GM18867 (cell line): ENCODE results near the gene KLF11.
"Not testable (repeated sequence)": the region's sequence is repeated elsewhere in the genome, so short reads cannot be mapped to it uniquely, and the experiment has no call there.

Source experiments
- ATAC-seq: cut with Tn5 transposase; IDR thresholded peaks from one replicate; pipeline ENCODE4 v1.9.1; 2021; ENCODE audit warnings: mild to moderate bottlenecking, moderate library complexity; ENCODE audit not compliant: unreplicated experiment

KLF11 gene

DNA sequence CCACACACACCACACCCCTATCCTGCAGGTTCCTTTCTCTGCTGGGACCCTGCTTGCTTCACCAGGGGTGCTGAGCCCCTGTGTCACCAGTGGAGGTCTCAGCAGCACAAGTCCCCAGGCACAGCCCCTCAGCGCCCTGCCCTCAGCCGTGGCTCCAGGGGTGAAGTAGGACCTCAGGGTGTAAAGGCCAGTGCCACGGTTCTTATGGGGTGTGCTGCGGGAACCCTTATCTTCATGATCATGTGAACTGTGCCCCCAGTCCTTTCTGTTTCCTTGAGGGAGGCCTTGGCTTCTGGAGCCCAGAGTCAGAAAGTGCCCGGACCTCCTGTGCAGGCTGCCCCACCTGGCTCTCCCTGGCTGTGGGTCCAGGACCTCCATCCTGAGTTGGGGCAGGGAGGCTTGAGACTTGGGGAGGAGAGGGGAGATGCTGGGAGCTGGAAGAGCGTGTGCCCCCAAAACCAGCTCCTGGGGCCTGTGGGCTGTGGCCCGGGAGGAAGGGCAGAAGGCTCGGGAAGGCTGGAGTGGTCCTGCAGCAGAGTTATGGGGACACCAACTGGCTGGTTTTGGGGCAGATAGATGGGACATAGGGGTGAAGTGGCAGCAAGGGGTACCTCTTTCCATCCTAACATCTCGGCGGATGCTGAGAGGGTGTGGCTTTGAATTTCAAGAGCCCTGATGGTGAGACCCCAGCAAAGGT lies 20.2 kb upstream of the KLF11 start:
- no peak for ATAC-seq

GRCh38 chr2:10026940-10027569 lies 16.3 kb upstream of the KLF11 start:
- no peak for ATAC-seq

GRCh38 chr2:10027660-10028330 lies 15.6 kb upstream of the KLF11 start:
- no peak for ATAC-seq

DNA sequence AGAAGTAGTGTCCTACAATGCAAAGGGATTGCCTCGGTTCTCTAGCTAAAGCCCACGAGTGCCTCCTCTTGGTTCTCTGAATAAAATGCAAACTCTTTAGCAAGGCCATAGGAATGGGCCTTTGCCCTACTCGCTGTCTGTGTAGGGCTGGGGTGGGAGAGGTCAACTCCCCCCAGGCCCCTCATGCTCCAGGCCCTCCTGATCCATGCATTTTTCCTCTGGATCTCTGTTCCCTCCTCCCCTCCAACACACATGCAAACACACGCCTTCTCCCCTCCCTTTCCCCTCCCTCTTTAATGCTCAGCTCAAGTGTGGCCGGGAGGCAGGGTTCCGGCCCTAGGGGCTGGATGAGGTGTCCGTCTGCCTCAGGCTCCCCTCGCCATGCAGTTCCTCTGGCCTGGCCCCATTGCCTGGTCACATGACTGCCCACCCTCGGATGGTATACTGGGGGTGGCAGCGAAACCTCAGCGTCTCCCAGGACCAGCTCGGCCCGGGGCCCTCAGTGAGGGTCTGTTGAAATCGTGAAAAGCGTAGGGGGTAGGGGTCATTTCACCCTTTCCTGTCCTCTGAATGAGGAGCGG lies 14.9 kb upstream of the KLF11 start:
- no peak for ATAC-seq

- no peak for ATAC-seq
These were observed 14.1 kb upstream of the KLF11 start for GRCh38 chr2:10028988-10029874.

DNA sequence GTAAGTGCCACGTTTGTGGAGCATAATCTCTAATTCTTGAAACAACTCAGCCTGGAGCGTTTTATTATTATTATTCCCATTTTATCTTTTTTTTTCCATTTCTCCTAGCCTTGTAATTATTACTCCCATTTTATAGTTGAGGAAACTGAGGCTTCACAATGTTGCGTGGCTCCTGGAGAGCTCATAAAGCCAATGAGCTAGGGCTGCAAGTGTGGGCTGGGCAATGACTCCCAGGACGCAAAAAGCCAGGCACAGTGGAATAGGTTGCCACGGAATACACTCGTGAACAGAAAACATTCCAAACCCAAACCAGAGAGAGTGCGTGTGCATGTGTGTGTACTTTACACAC lies 13.5 kb upstream of the KLF11 start:
- no peak for ATAC-seq

DNA sequence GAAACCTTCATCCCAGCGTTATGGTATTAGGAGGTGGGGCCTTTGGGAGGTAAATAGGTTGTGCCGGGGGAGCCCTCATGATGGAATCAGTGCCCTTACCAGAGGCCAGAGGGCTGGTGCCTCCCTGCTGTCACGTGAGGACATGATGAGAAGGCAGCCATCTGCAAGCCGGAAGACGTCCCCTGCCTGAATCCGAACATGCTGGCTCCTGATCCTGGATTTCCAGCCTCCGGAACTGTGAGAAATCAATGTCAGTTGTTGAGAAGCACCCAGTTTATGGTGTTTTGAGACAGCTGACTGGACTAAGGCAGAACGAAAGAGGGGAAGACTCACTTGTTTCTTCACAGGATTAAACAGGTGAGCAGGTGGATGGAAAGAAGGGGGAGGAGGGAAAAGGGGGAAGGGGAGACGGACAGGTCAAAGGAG lies 13.0 kb upstream of the KLF11 start:
- no peak for ATAC-seq

GRCh38 chr2:10030798-10031197 lies 12.6 kb upstream of the KLF11 start:
- ATAC-seq, result not testable (repeated sequence)

DNA sequence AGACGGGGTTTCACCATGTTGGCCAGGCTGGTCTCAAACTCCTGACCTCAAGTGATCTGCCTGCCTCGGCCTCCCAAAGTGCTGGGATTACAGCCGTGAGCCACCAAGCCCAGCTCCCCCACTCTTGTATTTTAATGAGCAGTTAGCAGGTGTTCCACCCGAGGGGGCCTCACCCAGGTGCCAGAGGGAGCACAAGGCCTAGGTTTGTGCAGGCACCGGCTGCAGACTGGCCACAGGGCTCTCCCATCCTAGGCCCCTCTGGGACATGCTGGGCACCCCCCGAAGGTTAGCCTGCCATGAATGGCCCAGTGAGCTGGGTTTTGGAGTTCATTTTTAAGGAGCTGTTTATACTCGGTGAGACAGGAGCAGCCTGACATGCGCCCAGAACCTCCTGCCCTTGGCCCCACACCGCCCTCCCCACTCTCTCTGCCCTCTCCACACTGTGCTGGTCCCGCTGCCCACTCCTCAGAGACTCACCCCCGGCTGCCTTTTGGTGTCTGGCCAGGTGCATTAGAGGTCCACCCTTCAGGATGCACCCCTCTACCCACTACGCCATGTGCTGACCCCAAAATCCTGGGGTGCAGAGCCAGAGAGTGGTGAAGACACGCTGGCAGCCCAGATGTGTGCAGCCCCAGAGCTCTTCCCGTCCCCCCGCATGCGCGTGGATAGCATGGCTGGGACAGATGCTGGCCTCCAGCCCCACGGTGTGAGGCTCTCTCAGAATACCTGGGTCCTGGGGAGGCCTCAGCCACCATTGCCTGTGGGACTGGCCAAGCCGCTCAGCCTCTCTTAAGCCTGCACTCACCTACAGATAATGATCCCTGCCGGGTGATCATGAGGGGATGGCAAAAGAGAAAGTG lies 11.2 kb upstream of the KLF11 start:
- ATAC-seq, result no peak

GRCh38 chr2:10032746-10033105 lies 10.6 kb upstream of the KLF11 start:
- no peak for ATAC-seq

DNA sequence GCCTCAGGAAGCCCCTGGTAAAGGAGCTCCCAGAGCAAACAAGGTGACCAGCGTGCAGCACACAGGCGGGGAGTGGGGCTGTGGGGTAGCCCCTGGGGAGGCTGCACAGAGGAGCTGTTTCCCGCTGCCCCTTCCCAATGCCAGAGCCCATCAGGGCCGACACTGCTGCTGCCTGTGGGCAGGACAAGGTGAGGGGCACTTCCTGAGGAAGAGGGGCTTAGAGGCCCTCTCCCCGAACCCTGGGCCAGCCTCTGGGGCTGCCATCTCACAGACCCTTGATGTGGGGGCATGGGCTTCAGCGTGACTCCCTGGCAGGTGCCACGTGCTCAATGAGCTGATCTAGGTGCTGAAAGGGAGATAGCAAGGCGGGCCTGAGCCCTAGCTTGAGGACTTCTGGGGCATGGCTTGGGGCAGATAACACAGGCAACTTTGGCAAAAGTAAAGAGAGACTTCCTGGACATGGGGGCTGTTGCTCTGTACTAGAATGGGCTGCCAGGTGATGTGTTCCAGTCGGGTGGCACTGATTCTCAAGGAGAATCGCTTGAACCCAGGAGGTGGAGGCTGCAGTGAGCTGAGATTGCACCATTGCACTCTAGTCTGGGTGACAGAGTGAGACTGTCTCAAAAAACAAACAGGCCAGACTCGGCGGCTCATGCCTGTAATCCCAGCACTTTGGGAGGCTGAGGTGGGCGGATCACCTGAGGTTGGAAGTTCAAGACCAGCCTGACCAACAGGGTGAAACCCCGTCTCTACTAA lies 9.9 kb upstream of the KLF11 start:
- no peak for ATAC-seq

GRCh38 chr2:10034333-10035052 lies 8.9 kb upstream of the KLF11 start:
- no peak for ATAC-seq

DNA sequence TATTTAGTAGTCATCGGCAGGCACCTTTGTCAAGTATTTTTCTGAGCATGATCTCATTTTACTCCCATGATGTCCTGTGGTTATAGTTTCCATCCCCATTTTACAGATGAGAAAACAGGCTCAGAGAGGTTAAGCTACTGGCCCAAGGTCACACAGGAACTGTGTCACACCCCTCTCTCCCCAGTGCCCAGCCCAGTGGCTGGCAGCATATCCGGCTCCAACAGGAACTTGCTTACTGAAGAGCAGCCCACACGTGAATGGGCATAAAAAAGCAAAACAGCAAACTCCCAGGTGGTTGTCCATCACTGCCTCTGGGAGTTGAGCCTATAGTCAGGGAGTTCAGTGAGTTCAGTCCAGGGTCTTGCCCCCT lies 8.3 kb upstream of the KLF11 start:
- ATAC-seq, result no peak

DNA sequence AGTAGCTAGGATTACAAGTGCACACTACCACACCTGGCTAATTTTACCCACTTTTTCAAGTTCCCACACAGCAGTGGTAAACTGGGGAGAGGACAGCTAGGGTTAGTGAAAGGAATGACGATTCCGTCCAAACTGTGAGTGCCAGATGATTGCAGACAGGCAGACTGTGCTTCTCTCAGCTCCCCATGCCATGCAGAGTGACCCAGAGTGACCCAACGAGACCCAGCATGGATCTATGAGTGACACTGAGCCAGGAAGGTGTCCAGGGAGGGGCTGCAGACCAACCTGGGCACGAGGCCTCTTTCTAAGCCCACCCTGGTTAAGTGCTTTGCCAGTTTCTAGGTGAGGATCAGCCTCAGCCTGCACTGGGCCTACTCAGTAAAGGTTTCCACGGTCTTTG lies 7.7 kb upstream of the KLF11 start:
- ATAC-seq, result no peak

DNA sequence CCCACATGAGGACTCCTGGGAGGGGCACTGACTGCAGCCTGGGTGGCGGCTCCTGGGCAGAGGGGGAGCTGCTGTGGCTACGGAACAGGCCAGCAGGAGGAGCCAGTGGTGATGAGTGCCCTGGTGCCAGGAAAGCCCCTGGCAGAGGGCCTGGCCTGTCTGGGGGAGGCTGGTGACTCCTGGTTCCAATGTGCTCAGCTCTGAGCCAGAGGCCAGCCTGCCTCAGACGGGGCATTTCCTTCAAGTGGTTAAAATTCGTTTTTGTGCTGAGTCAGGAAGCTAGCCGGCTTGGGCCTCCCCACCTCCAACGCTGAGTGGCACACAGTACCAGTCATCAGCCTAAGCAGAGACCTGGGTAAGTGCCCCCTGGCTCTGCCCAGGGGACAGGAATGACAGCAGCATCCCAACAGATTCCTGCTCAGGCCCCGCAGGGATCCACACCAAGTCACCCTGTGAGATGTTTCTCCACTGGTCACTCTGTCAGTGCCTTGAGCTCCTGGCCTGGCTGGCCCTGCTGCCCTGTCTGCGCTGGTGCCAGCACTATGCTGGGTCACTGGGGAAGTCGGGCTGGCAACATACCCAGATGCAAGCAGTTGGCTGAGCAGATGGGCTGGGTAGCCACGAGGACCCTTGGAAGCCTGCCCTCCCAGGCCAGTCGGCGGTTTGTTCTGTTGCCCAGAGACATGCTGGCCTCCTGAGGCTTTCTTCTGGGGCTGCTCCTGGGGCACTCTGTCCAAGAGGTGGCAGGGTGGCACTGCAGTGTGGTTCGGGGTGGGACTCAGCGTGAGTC lies 7.1 kb upstream of the KLF11 start:
- peak; percentile 61 for ATAC-seq

DNA sequence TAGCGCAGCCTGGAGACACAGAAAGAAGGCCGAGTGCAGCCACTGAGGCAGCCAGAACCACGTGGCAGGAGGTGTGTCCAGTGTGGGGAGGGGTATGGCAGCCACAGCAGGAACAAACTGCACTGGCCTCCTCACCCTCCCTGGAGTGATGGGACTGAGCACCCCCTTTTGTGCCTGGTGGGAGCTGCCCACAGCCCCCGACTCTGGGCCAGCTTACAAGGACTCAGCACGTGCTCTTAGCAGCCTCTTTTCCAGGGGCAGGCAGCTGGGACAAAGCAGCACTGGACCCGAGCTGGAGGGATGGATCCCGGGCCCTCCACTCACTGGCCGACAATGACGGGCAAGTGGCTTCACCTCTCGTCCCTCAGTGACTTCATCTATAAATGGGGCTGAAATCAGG lies 5.2 kb upstream of the KLF11 start:
- no peak for ATAC-seq

DNA sequence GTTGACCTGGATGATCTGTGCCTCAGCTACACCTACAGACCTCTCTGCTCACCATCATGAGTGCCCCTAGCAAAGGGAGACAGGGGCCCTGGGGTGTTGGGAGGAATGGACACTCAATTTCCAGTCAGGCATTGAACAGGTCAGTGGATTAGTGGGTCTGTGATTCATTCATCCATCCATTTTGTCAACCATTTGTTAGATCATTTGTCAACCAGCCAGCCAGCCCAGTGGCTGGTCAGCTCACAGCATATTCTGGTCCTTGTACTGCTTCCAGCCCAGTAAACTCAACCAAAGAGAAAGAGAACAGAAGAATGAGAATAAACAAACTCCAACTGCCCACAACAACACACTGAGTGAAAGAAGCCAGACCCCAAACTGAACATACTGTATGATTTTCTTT lies 4.6 kb upstream of the KLF11 start:
- ATAC-seq, result no peak
